Measurements from ENCODE around the gene RAB27B. TPM values are rescaled to one million over a fixed set of nuclear protein-coding genes. Genes with fewer than 3 reads are reported as not detected.

The RAB27B gene
- total and polyA plus RNA-seq, 7 donors, result 0.03 to 0.20 (median 0.06) TPM; not detected in 1

GRCh38 chr18:54911551-54911950, 83.3 kb downstream of the RAB27B start:
- WGBS, 3 donors, result 63 to 73% (median 63%) methylated on average over 2 of the region's 2 CpGs
- Histone ChIP-seq H3K36me3 (ENCODE audit: insufficient read depth in 1 of 2, low read depth in 1 of 2) (no peaks in the 10 kb centered on the region), H3K4me3 (no peak overlapping the region), H3K9me3 (no peaks in the 10 kb centered on the region), H3K4me1 (no peaks in the 10 kb centered on the region), H3K27me3 (ENCODE audit: insufficient read depth in 3 of 3, low read length in 2 of 3) (no peaks in the 10 kb centered on the region), H3K27ac (no peak overlapping the region)
- ATAC-seq (no peak), DNase-seq (no peak)
- intact Hi-C loops (cut with DNase I), result no loop called here
- TF ChIP-seq CTCF (IDR thresholded peaks at IDR 0.05), result no peak

GRCh38 chr18:54914816-54915215, 86.5 kb downstream of the RAB27B start:
- Histone ChIP-seq H3K4me3 (no peak overlapping the region), H3K36me3 (ENCODE audit: insufficient read depth in 1 of 2, low read depth in 1 of 2) (no peaks in the 10 kb centered on the region), H3K9me3 (no peaks in the 10 kb centered on the region), H3K27ac (no peak overlapping the region), H3K27me3 (ENCODE audit: insufficient read depth in 3 of 3, low read length in 2 of 3) (no peaks in the 10 kb centered on the region), H3K4me1 (no peaks in the 10 kb centered on the region)
- WGBS, 3 donors, result 89 to 92% (median 91%) methylated on average over 4 of the region's 4 CpGs
- no peak for ATAC-seq
- DNase-seq, result no peak
- intact Hi-C loops (cut with DNase I), result no loop called here
- TF ChIP-seq CTCF (IDR thresholded peaks at IDR 0.05), result no peak

- 83 to 93% (median 88%) methylated on average over 3 of the region's 3 CpGs for WGBS, 3 donors
- Histone ChIP-seq H3K4me1 (no peaks in the 10 kb centered on the region), H3K27me3 (ENCODE audit: insufficient read depth in 3 of 3, low read length in 2 of 3) (no peaks in the 10 kb centered on the region), H3K36me3 (ENCODE audit: insufficient read depth in 1 of 2, low read depth in 1 of 2) (no peaks in the 10 kb centered on the region), H3K4me3 (no peak overlapping the region), H3K27ac (no peak overlapping the region), H3K9me3 (no peaks in the 10 kb centered on the region)
- ATAC-seq (no peak), DNase-seq (no peak)
- intact Hi-C loops (cut with DNase I), result no loop called here
- TF ChIP-seq CTCF (IDR thresholded peaks at IDR 0.05), result no peak
Measured at GRCh38 chr18:54916507-54916906, 88.2 kb downstream of the RAB27B start.

GRCh38 chr18:54918060-54918459, 89.8 kb downstream of the RAB27B start:
- intact Hi-C loops (cut with DNase I), result no loop called here
- WGBS, 3 donors, result 68 to 69% (median 68%) methylated on average over 4 of the region's 4 CpGs
- no peak for DNase-seq
- H3K9me3 ChIP-seq, result no peaks in the 10 kb centered on the region
- no peaks in the 10 kb centered on the region for H3K4me1 ChIP-seq
- no peak for TF ChIP-seq CTCF (IDR thresholded peaks at IDR 0.05)
- no peak overlapping the region for H3K27ac ChIP-seq
- no peak for ATAC-seq
- H3K27me3 ChIP-seq (ENCODE audit: insufficient read depth in 3 of 3, low read length in 2 of 3), result no peaks in the 10 kb centered on the region
- H3K36me3 ChIP-seq (ENCODE audit: insufficient read depth in 1 of 2, low read depth in 1 of 2), result no peaks in the 10 kb centered on the region
- no peak overlapping the region for H3K4me3 ChIP-seq

GRCh38 chr18:54919412-54919811, 91.1 kb downstream of the RAB27B start:
- no peak for TF ChIP-seq CTCF (IDR thresholded peaks at IDR 0.05)
- ATAC-seq (no peak), DNase-seq (no peak)
- WGBS, 3 donors, result 88 to 92% (median 89%) methylated on average over 6 of the region's 6 CpGs
- no peaks in the 10 kb centered on the region for H3K36me3 ChIP-seq (ENCODE audit: insufficient read depth in 1 of 2, low read depth in 1 of 2)
- H3K9me3 ChIP-seq, result no peaks in the 10 kb centered on the region
- H3K4me1 ChIP-seq, result no peaks in the 10 kb centered on the region
- no peaks in the 10 kb centered on the region for H3K27me3 ChIP-seq (ENCODE audit: insufficient read depth in 3 of 3, low read length in 2 of 3)
- intact Hi-C loops (cut with DNase I), result no loop called here
- no peak overlapping the region for H3K4me3 ChIP-seq
- no peak overlapping the region for H3K27ac ChIP-seq
